Measurements from ENCODE around the gene COL5A2. TPM values are rescaled to one million over a fixed set of nuclear protein-coding genes. Genes with fewer than 3 reads are reported as not detected.

The COL5A2 gene
- total RNA-seq, 4 donors from 2014 or later: 16.1 to 62.8 (median 33.1) TPM

DNA sequence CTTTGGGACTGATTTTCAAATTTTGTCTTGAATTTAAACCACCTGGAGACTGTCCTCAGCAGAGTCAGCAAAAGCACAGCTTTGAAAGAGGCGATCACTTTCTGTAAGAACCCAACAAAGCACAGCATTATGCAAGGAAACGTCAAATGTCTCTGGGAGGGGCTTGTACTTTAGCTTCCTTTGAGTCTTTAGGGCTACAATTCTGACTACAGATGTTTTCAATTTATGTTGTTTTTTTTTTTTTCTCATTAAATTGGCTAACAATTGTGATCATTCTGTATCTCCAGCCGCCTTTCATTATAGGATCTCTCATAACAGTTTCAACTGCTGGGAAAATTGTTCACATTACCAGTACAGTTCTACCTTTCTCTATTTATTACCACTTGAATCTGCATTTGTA is 157.1 kb downstream of the COL5A2 start:
- Histone ChIP-seq H3K36me3 (no peaks in the 10 kb centered on the region), H3K4me1 (no peaks in the 10 kb centered on the region), H3K4me3 (no peak overlapping the region), H3K9me3 (no peaks in the 10 kb centered on the region), H3K27ac (peak overlapping the region; percentile 24 to 47 (median 40)), H3K27me3 (no peaks in the 10 kb centered on the region)
- TF ChIP-seq POLR2AphosphoS5 (IDR thresholded peaks at IDR 0.05) (no peak), EP300 (IDR thresholded peaks at IDR 0.05; ENCODE audit: low read depth) (no peak)
- DNase-seq: no peak
- in situ Hi-C loops (cut with MboI; ENCODE audit: low pct_ligation_motif_present in 1 of 4, low pct_unique_long_range_greater_than_20kb in 1 of 4, low sequenced_read_pairs in 3 of 4) (no loop called here), intact Hi-C loops (cut with DNase I; ENCODE audit: low total_unique reads) (no loop called here)
- WGBS, 2 donors (ENCODE audit: low coverage in 1 of 2): 58 to 61% methylated on average over 3 of the region's 3 CpGs

- 55 to 65% methylated on average over 7 of the region's 7 CpGs for WGBS, 2 donors (ENCODE audit: low coverage in 1 of 2)
- in situ Hi-C loops (cut with MboI; ENCODE audit: low pct_ligation_motif_present in 1 of 4, low pct_unique_long_range_greater_than_20kb in 1 of 4, low sequenced_read_pairs in 3 of 4): no loop called here
- no peak for DNase-seq
- Histone ChIP-seq H3K4me3 (no peak overlapping the region), H3K27me3 (no peaks in the 10 kb centered on the region), H3K27ac (peak overlapping the region; percentile 24 to 57 (median 46)), H3K9me3 (no peaks in the 10 kb centered on the region), H3K36me3 (no peaks in the 10 kb centered on the region), H3K4me1 (no peaks in the 10 kb centered on the region)
- intact Hi-C loops (cut with DNase I; ENCODE audit: low total_unique reads): no loop called here
- no peak for TF ChIP-seq POLR2A (IDR thresholded peaks at IDR 0.05)
- TF ChIP-seq POLR2AphosphoS5 (IDR thresholded peaks at IDR 0.05): peak in 1 of 3 donors; percentile 21
Observed at GRCh38 chr2:189022053-189022481, 157.5 kb downstream of the COL5A2 start.

- Histone ChIP-seq H3K9me3 (no peaks in the 10 kb centered on the region), H3K36me3 (no peaks in the 10 kb centered on the region), H3K4me1 (peaks cover 0 to 3% (median 0%) of the 10 kb centered on the region in 4 donors), H3K27ac (no peak overlapping the region), H3K27me3 (no peaks in the 10 kb centered on the region), H3K4me3 (no peak overlapping the region)
- in situ Hi-C loops (cut with MboI; ENCODE audit: low pct_ligation_motif_present in 1 of 4, low pct_unique_long_range_greater_than_20kb in 1 of 4, low sequenced_read_pairs in 3 of 4) (no loop called here), intact Hi-C loops (cut with DNase I; ENCODE audit: low total_unique reads) (no loop called here)
- no peak for DNase-seq
- TF ChIP-seq EP300 (IDR thresholded peaks at IDR 0.05; ENCODE audit: low read depth) (no peak), POLR2AphosphoS5 (IDR thresholded peaks at IDR 0.05) (no peak), CTCF (IDR thresholded peaks at IDR 0.05) (no peak), POLR2A (IDR thresholded peaks at IDR 0.05) (no peak)
- WGBS, 2 donors (ENCODE audit: low coverage in 1 of 2): 27 to 56% methylated on average over 1 of the region's 1 CpG
Observed at GRCh38 chr2:189020179-189020578, 159.4 kb downstream of the COL5A2 start.

DNA sequence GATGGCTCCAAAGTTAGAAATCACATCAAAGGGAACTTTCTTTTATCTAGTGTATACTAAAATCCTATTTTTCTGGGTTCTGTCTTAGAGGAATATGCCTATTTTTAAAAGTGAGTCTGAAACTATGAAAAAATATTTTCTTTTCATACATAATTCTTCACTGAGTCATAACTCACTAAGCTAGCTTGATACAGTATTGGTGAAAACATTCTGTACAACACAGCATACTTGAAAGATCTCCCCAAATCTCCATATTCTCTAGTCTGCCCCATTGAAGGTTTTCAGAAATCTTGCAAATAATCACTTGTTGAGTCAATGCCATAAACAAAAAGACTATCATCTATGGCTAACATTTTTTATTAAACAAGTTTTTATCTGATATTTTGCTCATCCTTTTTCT is 160.9 kb downstream of the COL5A2 start:
- Histone ChIP-seq H3K36me3 (no peaks in the 10 kb centered on the region), H3K9me3 (no peaks in the 10 kb centered on the region), H3K27ac (no peak overlapping the region), H3K4me3 (no peak overlapping the region), H3K27me3 (no peaks in the 10 kb centered on the region), H3K4me1 (peaks cover 0 to 6% (median 0%) of the 10 kb centered on the region in 4 donors)
- DNase-seq: no peak
- in situ Hi-C loops (cut with MboI; ENCODE audit: low pct_ligation_motif_present in 1 of 4, low pct_unique_long_range_greater_than_20kb in 1 of 4, low sequenced_read_pairs in 3 of 4) (no loop called here), intact Hi-C loops (cut with DNase I; ENCODE audit: low total_unique reads) (no loop called here)
- TF ChIP-seq EP300 (IDR thresholded peaks at IDR 0.05; ENCODE audit: low read depth): no peak
- no peak for TF ChIP-seq CTCF (IDR thresholded peaks at IDR 0.05)
- no peak for TF ChIP-seq POLR2A (IDR thresholded peaks at IDR 0.05)
- TF ChIP-seq POLR2AphosphoS5 (IDR thresholded peaks at IDR 0.05): no peak

DNA sequence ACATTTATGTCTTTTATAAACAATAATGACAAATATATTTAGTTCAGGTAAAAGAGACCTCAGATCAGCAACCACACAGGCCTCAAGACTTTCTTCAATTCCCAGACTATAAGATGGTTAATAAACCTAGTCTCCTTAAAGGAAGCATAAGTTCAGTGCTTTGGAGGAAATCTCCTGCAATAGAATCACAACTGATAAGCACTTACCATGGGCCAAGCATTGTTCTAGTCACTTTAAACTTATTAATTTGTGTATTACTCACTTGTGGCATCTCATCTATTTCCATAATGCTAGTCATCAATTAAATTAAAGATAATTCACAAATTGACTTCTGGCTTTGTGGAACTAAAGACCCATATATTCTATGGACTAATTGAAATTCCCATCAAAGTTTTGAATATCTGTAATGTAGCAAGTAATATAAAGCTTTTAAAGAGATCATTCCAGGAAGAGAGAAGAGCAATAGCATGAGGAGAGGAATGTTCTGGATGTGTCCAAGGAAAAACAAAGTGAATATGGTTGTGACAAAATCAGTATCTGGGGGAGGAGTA is 163.2 kb downstream of the COL5A2 start:
- Histone ChIP-seq H3K36me3 (no peaks in the 10 kb centered on the region), H3K4me3 (no peak overlapping the region), H3K27me3 (no peaks in the 10 kb centered on the region), H3K9me3 (no peaks in the 10 kb centered on the region), H3K27ac (no peak overlapping the region), H3K4me1 (peaks cover 0 to 6% (median 0%) of the 10 kb centered on the region in 4 donors)
- intact Hi-C loops (cut with DNase I; ENCODE audit: low total_unique reads): no loop called here
- no peak for DNase-seq
- no peak for TF ChIP-seq CTCF (IDR thresholded peaks at IDR 0.05)
- no peak for TF ChIP-seq POLR2A (IDR thresholded peaks at IDR 0.05)
- TF ChIP-seq POLR2AphosphoS5 (IDR thresholded peaks at IDR 0.05): no peak
- TF ChIP-seq EP300 (IDR thresholded peaks at IDR 0.05; ENCODE audit: low read depth): no peak
- in situ Hi-C loops (cut with MboI; ENCODE audit: low pct_ligation_motif_present in 1 of 4, low pct_unique_long_range_greater_than_20kb in 1 of 4, low sequenced_read_pairs in 3 of 4): no loop called here
